ENCODE results near the gene LAMP5.

Gene LAMP5

DNA sequence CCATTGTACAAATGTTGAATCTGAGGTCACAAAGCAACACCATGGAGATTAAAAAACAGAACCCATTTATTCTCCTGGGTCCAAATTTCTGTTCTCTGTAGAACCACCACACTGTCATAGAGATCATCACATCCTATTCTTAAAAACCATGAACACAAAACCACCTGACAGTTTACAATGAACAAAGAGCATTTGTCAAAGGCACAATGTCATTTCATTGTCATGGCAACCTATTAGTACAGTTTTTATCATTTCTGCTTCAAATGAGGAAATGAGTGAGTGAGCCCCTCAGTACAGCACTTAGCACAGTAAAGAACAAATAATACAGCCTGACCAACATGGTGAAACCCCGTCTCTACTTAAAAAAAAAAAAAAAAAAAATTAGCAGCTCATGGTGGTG lies 23.1 kb upstream of the LAMP5 start:
- no peak overlapping the region for H3K27ac ChIP-seq
- no peak for TF ChIP-seq ZFX (IDR thresholded peaks at IDR 0.05; ENCODE audit: borderline replicate concordance)
- TF ChIP-seq, protein P1, sequence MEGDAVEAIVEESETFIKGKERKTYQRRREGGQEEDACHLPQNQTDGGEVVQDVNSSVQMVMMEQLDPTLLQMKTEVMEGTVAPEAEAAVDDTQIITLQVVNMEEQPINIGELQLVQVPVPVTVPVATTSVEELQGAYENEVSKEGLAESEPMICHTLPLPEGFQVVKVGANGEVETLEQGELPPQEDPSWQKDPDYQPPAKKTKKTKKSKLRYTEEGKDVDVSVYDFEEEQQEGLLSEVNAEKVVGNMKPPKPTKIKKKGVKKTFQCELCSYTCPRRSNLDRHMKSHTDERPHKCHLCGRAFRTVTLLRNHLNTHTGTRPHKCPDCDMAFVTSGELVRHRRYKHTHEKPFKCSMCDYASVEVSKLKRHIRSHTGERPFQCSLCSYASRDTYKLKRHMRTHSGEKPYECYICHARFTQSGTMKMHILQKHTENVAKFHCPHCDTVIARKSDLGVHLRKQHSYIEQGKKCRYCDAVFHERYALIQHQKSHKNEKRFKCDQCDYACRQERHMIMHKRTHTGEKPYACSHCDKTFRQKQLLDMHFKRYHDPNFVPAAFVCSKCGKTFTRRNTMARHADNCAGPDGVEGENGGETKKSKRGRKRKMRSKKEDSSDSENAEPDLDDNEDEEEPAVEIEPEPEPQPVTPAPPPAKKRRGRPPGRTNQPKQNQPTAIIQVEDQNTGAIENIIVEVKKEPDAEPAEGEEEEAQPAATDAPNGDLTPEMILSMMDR (IDR thresholded peaks at IDR 0.05), result no peak

DNA sequence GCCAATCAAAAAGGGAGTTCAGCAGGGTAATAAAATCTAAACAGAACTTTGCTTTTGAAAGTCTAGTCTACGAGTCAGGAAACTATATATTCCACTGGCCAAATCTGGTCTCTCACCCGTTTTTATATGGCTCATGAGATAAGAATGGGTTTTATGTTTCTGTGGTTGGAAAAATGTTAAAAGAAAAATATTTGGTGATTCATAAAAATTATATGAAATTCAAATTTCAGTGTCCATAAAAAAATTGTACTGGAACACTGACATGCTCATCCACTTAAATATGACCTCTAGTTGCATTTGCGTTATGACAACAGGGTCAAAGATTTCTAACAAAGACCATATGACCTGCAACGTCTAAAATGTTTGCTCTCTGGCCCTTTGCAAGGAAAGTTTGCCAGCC lies 22.3 kb upstream of the LAMP5 start:
- TF ChIP-seq ZFX (IDR thresholded peaks at IDR 0.05; ENCODE audit: borderline replicate concordance), result no peak
- TF ChIP-seq, protein P1 (IDR thresholded peaks at IDR 0.05), result no peak
- H3K27ac ChIP-seq, result no peak overlapping the region

DNA sequence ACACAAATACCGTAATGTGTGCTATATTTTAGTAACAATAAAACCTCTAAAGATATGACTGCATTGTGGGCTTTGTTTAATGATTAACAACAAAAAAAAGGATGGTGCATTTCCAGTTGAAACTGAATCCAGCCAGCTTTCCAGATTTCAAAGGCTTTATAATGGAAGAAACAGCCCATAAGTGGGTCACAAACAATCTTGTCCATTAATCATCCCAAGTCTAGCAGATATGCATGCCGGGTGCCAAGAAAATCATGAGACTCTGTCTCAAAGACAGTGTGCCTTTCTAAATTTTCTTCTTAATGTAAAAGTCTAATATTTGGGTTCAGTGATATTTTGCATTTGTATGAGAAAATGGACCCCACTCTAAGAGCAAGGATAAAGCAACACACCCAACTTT lies 20.6 kb upstream of the LAMP5 start:
- no peak for TF ChIP-seq ZFX (IDR thresholded peaks at IDR 0.05; ENCODE audit: borderline replicate concordance)
- TF ChIP-seq, protein P1 (IDR thresholded peaks at IDR 0.05), result no peak
- H3K27ac ChIP-seq, result no peak overlapping the region

DNA sequence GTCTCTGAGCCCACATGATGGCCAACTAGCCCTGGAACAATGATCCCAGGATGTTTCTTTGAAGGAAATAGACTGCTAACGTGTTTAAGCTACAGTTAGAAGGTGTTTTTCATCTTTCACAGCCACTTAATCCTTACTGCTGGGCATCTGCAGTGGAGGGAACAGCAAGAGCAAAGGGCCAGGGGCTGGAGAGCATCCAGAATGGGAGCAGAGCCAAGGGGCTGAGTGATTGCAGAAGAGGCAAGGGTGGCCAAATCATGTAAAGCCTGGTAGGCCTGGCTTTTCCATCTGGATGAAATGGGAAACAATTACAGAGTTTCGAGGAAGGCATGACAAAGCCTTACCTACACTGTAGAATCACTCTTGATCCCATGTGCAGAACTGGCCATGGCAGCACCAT lies 18.7 kb upstream of the LAMP5 start:
- H3K27ac ChIP-seq, result no peak overlapping the region
- TF ChIP-seq ZFX (IDR thresholded peaks at IDR 0.05; ENCODE audit: borderline replicate concordance), result no peak
- TF ChIP-seq, protein P1 (IDR thresholded peaks at IDR 0.05), result no peak

DNA sequence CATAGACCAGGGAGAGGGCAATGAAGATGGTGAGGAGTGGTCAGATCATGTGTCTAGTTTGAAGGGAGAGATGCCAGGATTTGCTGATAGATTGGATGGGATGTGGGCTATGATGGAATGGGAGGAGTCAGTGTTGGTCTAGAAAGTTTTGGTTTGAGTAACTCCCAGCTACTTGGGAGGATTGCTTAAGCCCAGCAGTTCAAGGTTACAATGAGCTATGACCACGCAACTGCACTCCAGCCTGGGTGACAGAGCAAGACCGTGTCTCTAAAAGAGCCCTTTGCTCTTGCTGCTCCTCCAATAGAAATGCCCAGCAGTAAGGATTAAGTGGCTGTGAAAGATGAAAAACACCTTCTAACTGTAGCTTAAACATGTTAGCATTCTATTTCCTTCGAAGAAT lies 18.2 kb upstream of the LAMP5 start:
- H3K27ac ChIP-seq, result no peak overlapping the region
- TF ChIP-seq, protein P1 (IDR thresholded peaks at IDR 0.05), result no peak
- TF ChIP-seq ZFX (IDR thresholded peaks at IDR 0.05; ENCODE audit: borderline replicate concordance), result no peak

DNA sequence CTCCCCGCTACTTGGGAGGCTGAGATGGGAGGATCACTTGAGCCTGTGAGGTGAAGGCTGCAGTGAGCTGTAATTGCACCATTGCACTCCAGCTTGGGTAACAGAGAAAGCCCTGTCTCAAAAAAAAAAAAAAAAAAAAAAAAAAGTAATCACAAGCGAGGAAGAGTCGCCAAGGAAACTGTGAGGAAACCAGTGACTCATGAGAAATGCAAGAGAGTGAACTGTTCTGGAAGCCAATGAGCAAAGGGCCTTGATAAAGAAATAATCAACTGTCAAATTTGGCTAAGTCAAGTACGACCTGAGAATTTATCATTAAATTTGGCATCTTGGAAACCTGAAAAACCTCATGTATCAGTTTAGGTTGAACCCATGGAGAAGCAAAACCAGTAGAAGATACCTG lies 16.1 kb upstream of the LAMP5 start:
- no peak overlapping the region for H3K27ac ChIP-seq
- TF ChIP-seq ZFX (IDR thresholded peaks at IDR 0.05; ENCODE audit: borderline replicate concordance), result no peak

DNA sequence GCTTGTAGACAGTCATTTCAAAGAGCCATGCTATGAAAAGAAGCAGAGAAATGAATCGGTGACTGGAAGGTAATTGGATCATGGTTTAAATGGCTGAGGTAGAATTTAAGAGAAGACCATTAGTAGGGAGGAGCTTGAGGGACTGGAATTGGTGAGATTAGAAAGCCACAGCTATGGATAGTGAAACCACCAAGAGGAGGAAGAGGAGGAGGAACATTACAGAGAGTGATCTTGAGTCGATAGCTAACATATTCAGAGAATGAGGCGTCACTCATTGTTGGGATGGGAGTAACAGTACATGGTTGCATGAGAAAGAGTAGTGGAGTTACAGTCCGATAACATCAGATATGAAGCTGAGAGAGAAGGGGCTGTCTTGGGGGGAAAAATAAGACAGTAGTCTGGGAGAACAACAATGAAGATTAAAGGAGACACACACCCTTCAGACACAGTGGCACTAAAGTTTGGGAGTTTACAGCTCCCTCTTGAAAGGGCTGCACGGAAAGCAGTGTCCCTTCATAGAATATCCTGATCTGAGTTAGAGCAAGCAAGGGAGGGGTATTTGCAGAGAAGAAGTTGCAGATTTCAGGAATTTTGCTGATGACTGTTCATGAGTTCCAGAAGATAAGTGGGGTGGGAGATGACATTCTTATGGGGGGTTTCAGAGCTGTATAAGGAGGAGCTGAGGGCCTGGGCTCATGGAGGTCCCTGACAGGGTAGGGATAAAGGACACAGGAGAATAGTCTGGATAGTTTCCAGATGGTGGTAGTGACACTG lies 15.1 kb upstream of the LAMP5 start:
- TF ChIP-seq, protein P1 (IDR thresholded peaks at IDR 0.05), result no peak
- no peak for TF ChIP-seq ZFX (IDR thresholded peaks at IDR 0.05; ENCODE audit: borderline replicate concordance)
- no peak overlapping the region for H3K27ac ChIP-seq

DNA sequence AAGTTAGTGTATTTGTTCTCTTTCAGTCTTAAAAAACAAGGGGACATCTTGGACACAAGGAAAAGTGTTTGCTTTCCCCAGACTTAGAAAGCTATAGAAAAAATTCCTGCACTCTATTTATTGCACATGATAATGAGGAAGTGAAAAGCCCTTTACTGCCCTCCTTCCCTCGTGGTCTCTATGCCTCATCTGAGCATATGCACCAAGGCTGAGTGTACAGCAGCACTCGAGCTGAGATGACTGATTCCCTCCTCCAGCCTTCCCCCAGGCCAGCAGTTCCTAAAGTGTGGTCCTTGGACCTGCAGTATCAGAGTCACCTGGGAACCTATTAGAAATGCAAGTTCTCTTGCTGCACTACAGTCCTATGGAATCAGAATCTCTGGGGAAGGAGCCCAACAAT lies 14.3 kb upstream of the LAMP5 start:
- no peak overlapping the region for H3K27ac ChIP-seq
- TF ChIP-seq ZFX (IDR thresholded peaks at IDR 0.05; ENCODE audit: borderline replicate concordance), result no peak
- TF ChIP-seq, protein P1 (IDR thresholded peaks at IDR 0.05), result no peak

Data from 22Rv1 (cell line).